Smooth muscle cell (in vitro differentiated cells): ENCODE data around the gene ANOS1. TPM values are rescaled to one million over a fixed set of nuclear protein-coding genes. Genes with fewer than 3 reads are reported as not detected.
"Not testable (repeated sequence)": the region's sequence is repeated elsewhere in the genome, so short reads cannot be mapped to it uniquely, and the experiment has no call there.

Experiments used
- DNase-seq: peaks from one replicate; lab custom pipeline; 2025; ENCODE audit not compliant: unreplicated experiment; lab: John Stamatoyannopoulos, UW
- H2AFZ ChIP-seq: fragments of 200-600 bp; sonication (generic); 2 replicates; pipeline ENCODE4 v1.6.0; 2016; ENCODE audit warnings: antibody characterized with exemption, low read depth, mild to moderate bottlenecking
- H3F3A ChIP-seq: fragments of 200-600 bp; sonication (generic); 2 replicates; pipeline ENCODE4 v1.6.0; 2017; ENCODE audit warnings: antibody characterized with exemption, low read depth
- H3K27ac ChIP-seq: fragments of 200-600 bp; sonication (generic); 2 replicates; pipeline ENCODE4 v1.5.1; 2016; ENCODE audit warnings: low read depth, mild to moderate bottlenecking
- H3K27me3 ChIP-seq: fragments of 200-600 bp; sonication (generic); 2 replicates; pipeline ENCODE4 v1.6.1; 2016; ENCODE audit warnings: low read depth, mild to moderate bottlenecking
- H3K36me3 ChIP-seq: fragments of 200-600 bp; sonication (generic); 2 replicates; pipeline ENCODE4 v1.5.1; 2016; ENCODE audit warnings: low read depth
- H3K4me1 ChIP-seq: fragments of 200-600 bp; sonication (generic); 2 replicates; pipeline ENCODE4 v1.5.1; 2016; ENCODE audit warnings: low read depth
- H3K4me2 ChIP-seq: fragments of 200-600 bp; sonication (generic); 2 replicates; pipeline ENCODE4 v1.6.0; 2016; ENCODE audit warnings: mild to moderate bottlenecking
- H3K4me3 ChIP-seq: fragments of 200-600 bp; sonication (generic); 2 replicates; pipeline ENCODE4 v1.5.1; 2016; ENCODE audit warnings: mild to moderate bottlenecking
- H3K79me2 ChIP-seq: fragments of 200-600 bp; sonication (generic); 2 replicates; pipeline ENCODE4 v1.6.0; 2016; ENCODE audit warnings: low read depth, mild to moderate bottlenecking
- H3K9ac ChIP-seq: fragments of 200-600 bp; sonication (generic); 2 replicates; pipeline ENCODE4 v1.6.0; 2016; ENCODE audit warnings: low read depth
- H3K9me3 ChIP-seq: fragments of 200-600 bp; sonication (generic); replicated peaks from 2 replicates; pipeline ENCODE4 v1.5.1; 2016; ENCODE audit warnings: low read depth
- H4K20me1 ChIP-seq: fragments of 200-600 bp; sonication (generic); 2 replicates; pipeline ENCODE4 v1.6.0; 2016; ENCODE audit warnings: low read depth
- CTCF ChIP-seq: fragments of 200-600 bp; sonication (generic); IDR thresholded peaks from 2 replicates; pipeline ENCODE4 v1.5.1; 2017; ENCODE audit warnings: borderline replicate concordance, mild to moderate bottlenecking, antibody characterized with exemption; ENCODE audit not compliant: insufficient read depth, poor library complexity, severe bottlenecking
- WGBS: methylation state at CpG from one replicate; pipeline ENCODE4 v1.1.7; 2016; ENCODE audit warnings: low lambda C conversion rate; 5-methylcytosine and 5-hydroxymethylcytosine counted together
- polyA plus RNA-seq: library from polyadenylated mRNA; unstranded; fragments of >200 nt; fragmentation: Nextera tagmentation; extraction: Ambion mirVana; gene quantifications from 2 replicates; pipeline ENCODE4 v1.2.1, GENCODE V29; 2016
- total RNA-seq: library from RNA; depleted of rRNA; stranded (reverse); fragments of >200 nt; gene quantifications from 2 replicates; pipeline ENCODE4 v1.2.3, GENCODE V29; 2014

Gene ANOS1
- total and polyA plus RNA-seq, 2 experiments from 2014 or later: 29.9 to 73.9 TPM

GRCh38 chrX:8520791-8521190 lies 211.1 kb downstream of the ANOS1 start:
- Histone ChIP-seq H2AFZ (no peak overlapping the region), H3K9ac (no peak overlapping the region), H3K4me1 (no peaks in the 10 kb centered on the region), H3K4me2 (no peak overlapping the region), H3K9me3 (no peaks in the 10 kb centered on the region), H4K20me1 (no peaks in the 10 kb centered on the region), H3K79me2 (no peaks in the 10 kb centered on the region), H3K36me3 (no peaks in the 10 kb centered on the region), H3F3A (no peaks in the 10 kb centered on the region), H3K27ac (no peak overlapping the region), H3K4me3 (no peak overlapping the region), H3K27me3 (no peaks in the 10 kb centered on the region)
- WGBS: 67% methylated on average over 2 of the region's 2 CpGs
- no peak for TF ChIP-seq CTCF
- no peak for DNase-seq

GRCh38 chrX:8520178-8520577 lies 211.8 kb downstream of the ANOS1 start:
- Histone ChIP-seq H3K79me2 (no peaks in the 10 kb centered on the region), H4K20me1 (no peaks in the 10 kb centered on the region), H3K4me2 (no peak overlapping the region), H3K4me3 (no peak overlapping the region), H3K9ac (no peak overlapping the region), H3K9me3 (no peaks in the 10 kb centered on the region), H3K4me1 (no peaks in the 10 kb centered on the region), H3K27ac (no peak overlapping the region), H3F3A (no peaks in the 10 kb centered on the region), H3K27me3 (no peaks in the 10 kb centered on the region), H2AFZ (no peak overlapping the region), H3K36me3 (no peaks in the 10 kb centered on the region)
- 61% methylated on average over 3 of the region's 3 CpGs for WGBS
- DNase-seq: no peak
- TF ChIP-seq CTCF: no peak

- Histone ChIP-seq H3K27me3 (no peaks in the 10 kb centered on the region), H3K9ac (no peak overlapping the region), H2AFZ (no peak overlapping the region), H4K20me1 (no peaks in the 10 kb centered on the region), H3K4me3 (no peak overlapping the region), H3F3A (no peaks in the 10 kb centered on the region), H3K27ac (peak overlapping the region; percentile 79), H3K4me2 (peak overlapping the region; percentile 53), H3K79me2 (no peaks in the 10 kb centered on the region), H3K9me3 (no peaks in the 10 kb centered on the region), H3K4me1 (no peaks in the 10 kb centered on the region), H3K36me3 (no peaks in the 10 kb centered on the region)
- DNase-seq: no peak
- no peak for TF ChIP-seq CTCF
- 27% methylated on average over 6 of the region's 6 CpGs for WGBS
These were observed 227.5 kb downstream of the ANOS1 start for GRCh38 chrX:8504451-8504850.

- not testable (repeated sequence) for H2AFZ ChIP-seq, H3K79me2 ChIP-seq, H3K27me3 ChIP-seq, H3K4me1 ChIP-seq, DNase-seq, H3F3A ChIP-seq, H3K4me3 ChIP-seq, H4K20me1 ChIP-seq, H3K9ac ChIP-seq, H3K9me3 ChIP-seq, H3K4me2 ChIP-seq, H3K36me3 ChIP-seq, H3K27ac ChIP-seq
- WGBS: 88% methylated on average over 20 of the region's 21 CpGs
These were observed 229.8 kb downstream of the ANOS1 start for GRCh38 chrX:8502101-8502500.
